NCI-H2171 (cell line): ENCODE results near the gene PSAT1.

Experiments used
- DNase-seq: peaks from one replicate; lab custom pipeline; 2025; lab: John Stamatoyannopoulos, UW

Gene PSAT1

DNA sequence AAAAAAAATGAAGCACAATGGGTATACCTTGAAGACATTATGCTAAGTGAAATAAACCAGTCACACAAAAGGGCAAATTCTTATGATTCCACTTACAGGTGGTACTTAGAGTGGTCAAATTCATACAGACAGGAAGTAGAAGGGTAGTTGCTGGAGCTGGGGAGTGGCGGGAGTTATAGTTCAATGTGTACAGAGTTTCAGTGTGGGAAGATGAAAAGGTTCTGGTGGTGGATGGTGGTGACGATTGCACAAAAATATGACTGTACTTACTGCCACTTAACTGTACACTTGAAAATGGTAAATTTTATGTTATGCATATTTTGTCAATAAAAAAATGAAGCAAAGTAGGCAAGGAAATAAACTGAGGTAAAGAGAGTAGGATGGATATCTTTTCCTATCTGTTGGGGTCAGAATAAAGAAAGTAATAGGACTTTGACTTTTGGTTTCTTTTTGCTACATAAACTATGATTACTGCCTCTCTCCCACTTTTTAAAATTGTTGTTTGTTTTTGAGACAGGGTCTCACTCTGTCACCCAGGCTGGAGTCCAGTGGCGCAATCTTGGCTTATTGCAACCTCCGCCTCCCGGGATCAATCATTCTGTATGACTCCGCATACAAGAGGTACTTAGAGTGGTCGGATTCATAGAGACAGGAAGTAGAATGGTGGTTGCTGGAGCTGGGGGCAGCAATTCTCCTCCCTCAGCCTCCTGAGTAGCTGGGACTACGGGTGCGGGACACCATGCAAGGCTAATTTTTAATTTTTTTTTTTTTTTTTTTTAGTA lies 4.0 kb upstream of the PSAT1 start:
- no peak for DNase-seq

GRCh38 chr9:78294290-78295176 lies 2.4 kb upstream of the PSAT1 start:
- DNase-seq: no peak

GRCh38 chr9:78295177-78295575 lies 1.7 kb upstream of the PSAT1 start:
- no peak for DNase-seq

DNA sequence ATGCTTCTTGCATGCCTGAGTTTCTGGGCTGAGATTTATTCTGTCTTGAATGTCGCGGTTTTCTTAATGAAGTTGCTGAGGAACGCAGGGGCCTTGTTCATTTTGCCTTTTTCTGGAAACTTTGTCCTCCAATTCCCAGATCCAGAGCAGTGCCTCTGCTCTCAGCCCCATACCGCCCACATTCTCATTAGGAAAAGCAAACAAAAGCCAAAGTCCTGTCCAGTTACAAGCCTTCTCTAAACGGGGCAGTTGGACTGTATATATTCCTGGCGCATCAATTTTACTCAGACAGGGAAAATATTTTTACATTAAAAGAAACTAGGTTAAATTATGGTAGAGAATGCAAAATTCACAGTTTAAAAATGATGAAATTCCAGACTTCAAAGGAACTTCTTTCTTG lies 1.2 kb upstream of the PSAT1 start:
- no peak for DNase-seq

DNA sequence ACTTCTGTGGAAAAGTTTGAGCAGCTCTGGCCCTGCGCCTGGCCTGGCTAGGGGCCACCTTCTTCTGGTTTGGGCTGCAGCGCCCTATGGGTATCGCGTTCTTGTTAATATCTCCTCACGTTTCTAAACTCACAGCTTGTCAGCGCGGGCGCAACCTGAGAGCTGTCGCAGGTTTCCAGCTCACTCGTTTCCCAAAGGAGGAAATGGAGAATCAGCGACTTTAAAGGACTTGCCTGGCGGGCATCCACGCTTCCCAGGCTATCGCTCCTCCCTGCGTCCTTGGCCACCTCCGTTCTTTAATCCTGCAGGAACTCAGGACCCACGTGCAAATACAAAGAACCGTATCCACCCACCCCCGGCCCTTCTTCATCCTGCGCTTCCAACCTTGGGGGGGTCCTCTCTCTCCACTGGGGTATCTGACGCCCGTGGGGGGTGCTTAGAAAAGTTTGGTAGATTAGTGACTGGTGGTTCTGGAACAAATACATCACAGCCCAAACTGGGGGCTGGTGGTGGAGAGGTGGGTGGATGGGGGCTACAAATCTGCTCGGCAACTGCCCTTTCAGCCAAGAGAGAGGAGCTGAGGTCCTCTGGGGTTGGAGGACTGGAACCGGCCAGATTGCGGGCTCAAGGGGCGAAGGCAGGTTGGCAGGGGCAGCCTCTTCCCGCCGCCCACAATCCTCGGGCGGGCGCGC lies 578 bp upstream of the PSAT1 start:
- DNase-seq: peak; percentile 60

DNA sequence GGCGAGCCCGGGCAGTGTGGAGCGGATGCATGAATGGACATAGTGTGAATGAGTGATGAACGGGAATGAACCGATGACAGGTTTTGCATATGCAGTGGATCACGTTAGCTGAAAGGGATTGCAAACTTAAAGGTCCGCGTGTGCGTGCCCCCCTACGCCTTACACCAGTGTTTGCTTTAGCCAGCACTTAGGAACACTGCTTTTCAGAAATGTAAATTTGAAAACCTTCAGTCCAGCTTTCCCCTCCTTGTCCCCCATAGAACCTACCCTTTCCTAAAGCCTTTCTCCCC lies 692 bp downstream of the PSAT1 start:
- DNase-seq: no peak

- DNase-seq: no peak
Observed at GRCh38 chr9:78298046-78298765, 1.3 kb downstream of the PSAT1 start.

DNA sequence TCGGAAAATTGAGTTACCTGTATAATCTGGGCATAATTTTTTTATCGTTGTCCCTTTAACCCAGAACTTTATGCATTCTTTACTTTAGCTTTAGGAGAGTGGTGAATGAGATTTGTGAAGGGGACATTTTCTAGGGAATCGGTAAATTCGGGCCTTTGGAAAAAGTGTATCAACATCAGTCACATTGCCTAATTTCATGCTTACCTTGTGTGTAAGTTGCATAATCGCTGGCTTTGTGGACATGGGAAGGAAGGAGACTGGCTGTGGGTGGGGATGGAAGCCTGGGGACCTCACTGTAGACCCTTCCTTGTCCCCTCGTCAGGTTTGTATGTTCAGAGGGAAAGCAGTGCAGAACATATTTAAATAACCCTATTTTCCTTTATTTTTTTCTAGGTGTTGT lies 3.3 kb downstream of the PSAT1 start:
- DNase-seq: no peak

DNA sequence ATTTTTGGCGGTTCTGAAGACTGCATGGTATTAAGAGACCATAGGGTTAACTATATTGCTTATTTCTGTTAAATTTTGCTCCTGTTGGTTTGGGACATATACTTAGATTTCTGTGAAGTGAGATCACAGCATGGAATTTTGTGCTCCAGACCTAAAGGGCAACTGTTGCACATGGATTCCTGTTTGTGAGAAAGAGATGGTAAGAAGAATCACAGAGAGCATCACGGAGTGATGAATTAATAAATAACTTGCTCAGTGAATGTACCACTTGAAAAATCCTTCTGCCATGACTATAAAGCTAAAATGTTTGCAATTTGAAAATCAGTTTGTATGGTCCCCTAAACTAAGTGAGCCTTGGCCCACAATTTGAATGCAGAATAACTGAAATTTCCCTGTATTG lies 4.5 kb downstream of the PSAT1 start:
- no peak for DNase-seq

DNA sequence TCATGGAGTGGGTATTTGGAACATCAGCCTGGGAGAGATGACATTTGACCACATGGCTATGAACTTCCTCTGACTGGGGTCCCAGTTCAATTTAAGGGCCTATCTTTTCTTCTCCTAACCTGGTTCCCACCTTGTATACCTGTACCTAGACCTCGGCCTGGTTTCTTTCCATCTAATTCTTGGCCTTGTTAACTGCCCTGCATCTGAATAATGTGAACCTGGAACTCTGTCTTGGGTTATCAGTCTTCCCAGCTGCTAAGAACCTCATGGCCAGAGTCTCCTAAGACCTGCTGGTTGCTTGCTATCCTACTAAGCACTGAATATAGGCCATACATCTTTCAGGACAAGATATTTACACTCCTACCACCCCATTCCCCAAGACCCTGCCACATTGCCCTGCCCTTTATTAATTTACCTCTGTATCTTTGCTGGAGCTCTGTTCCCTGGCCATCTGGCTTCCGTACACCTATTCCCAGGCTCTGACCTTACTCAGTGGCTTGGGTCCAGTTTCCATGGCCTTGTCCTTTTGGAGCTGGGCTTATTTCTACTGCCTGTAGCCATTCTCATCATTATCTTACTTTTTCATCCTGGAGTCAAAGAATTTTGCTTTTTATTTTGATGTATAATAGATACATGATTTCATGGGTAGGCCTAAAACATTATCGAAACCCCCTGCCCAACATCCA lies 6.6 kb downstream of the PSAT1 start:
- DNase-seq: no peak

DNA sequence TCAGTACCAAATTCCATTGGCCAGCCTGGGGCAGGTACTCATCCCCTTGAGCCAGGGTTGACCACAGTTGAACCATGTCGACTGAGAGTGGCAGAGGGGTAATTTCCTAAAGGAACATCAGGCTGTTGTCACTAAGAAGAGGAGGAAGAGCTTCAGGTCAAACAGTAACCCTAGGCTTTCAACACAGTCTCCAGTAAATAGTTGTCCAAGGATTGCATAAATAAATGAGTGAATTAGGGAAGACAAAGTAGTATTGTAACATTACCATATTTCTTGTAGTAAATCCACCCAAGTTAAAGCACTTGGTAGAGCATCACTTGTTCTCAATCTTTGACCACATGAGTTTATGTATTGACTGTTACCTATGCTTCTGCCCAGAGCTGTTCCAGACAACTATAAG lies 7.4 kb downstream of the PSAT1 start:
- no peak for DNase-seq

GRCh38 chr9:78306222-78307076 lies 9.5 kb downstream of the PSAT1 start:
- DNase-seq: no peak

GRCh38 chr9:78307360-78307759 lies 10.4 kb downstream of the PSAT1 start:
- no peak for DNase-seq

- DNase-seq: no peak
Observed at GRCh38 chr9:78309066-78309465, 12.1 kb downstream of the PSAT1 start.

- no peak for DNase-seq
Observed at GRCh38 chr9:78311075-78311474, 14.2 kb downstream of the PSAT1 start.

DNA sequence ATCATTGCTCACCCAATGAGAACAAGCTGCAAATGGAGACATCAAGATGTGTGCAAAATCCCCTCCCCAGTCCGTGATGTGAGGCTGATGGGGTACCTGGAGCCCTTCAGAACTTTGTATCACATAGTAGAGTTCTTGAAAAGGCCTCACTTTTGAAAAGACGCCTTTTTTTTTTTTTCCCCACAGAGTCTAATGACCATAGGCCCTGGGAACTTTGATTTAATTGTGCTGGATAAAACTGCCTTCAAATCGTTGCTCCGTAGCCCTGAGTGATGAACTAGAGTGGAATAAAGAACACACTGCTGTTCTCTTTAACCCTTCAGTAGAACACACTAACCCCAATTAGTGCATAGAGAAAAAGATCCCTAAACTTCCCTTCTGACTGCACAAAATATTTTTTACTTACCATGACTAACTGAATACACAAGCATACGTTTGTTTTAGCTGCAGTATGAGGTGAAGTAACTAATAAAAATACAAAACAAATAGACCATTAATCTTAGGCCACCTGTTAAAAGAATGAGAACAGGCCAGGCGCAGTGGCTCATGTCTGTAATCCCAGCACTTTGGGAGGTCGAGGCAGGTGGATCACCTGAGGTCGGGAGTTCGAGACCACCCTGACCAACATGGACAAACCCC lies 15.1 kb downstream of the PSAT1 start:
- no peak for DNase-seq

DNA sequence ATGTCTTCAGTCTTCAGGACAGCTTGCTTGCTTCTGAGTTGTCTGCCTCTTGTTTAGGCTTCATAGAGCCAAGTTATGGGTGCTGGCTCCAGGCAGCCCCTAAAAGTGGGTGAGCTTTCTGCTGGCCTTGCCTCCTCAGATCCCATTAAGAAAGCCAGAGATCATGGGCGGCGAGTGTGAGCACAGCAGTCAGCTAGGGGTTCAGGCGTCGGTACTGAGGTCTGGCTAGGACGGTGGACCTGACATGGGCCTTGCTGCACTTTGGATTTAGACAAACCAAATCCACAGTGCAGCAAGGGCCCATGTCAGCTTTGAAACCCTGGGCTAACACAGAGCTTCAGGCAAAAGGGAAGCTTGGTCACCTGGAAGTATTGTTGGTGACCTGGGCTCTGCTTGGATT lies 17.6 kb downstream of the PSAT1 start:
- DNase-seq: no peak

DNA sequence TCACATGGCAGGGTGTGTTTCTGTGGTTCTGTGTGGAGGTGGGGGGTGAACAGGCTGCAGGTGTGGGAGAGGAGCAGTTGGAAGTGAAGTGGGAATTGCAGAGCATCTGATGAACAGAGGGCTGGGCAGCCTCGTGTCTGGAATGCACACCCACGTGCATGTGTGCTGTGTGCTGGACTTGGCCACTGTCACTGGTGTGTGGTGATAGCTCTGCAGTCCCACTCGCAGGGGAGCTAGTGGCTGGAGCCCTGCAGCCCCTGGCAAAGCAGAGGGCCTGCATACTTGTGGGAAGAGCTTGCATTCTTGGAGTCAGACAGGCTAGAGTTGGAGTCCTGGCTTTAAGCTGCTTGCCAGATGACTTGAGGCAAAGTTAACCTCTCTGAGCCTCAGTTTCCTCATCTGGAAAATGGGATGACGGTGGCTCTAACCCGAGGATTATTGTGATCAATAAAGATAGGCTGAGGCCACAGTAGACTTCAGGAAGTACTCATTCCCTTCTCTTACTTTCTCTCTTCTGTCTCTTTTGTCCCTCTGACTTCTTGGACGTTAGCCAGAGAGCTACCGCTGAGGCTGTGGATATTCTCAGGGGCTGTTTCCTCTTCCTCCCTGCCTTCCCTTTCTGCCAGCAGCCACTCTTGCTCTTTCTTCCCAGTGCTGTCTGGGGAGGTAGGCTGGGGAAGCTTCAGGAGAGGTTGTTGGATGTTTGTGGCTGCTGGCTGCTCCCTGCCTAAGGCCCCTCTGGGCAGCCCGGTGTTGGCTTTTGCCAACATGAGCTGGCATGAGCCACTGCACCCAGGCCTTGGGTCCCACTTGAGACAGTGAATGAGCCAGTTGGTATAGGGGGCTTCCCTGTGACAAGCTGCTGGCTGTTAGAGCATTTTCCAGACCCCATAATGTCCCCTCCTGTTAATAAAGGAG lies 18.3 kb downstream of the PSAT1 start:
- DNase-seq: no peak
